ENCODE measurements around the gene VWA5A.

Gene VWA5A

GRCh38 chr11:124172101-124172500 is 56.9 kb downstream of the VWA5A start:
- DNase-seq, result no peak

- no peak for DNase-seq
Observed at GRCh38 chr11:124172599-124172998, 57.3 kb downstream of the VWA5A start.

DNA sequence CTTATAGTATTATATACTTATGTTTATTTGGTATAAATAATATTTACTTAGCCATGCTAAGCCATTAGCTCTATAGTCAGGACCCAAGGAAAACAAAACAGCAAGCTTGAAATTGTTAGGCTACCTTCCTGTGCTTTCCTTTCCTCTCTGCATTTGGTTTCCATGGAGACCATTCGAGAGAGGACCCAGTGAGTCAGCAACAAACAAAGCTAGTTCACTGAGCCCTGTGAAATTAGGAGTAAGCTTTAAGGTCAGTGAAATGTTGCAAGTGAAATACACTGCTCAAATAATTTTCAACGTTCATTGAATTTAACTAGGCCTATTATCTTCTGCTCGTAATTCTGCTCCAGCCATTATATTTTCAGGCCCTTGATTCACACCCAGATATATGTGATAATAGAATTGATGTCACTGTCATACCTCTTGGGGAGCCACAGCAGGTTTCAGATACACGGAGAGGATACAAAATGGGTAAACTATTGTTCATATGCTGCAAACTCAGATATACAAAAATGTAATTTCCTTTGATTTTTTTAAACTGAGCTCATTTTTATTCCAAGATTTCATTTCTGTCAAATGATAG is 58.8 kb downstream of the VWA5A start:
- DNase-seq, result peak; percentile 65

GRCh38 chr11:124176925-124177715 is 61.9 kb downstream of the VWA5A start:
- DNase-seq, result no peak

GRCh38 chr11:124179310-124179709 is 64.1 kb downstream of the VWA5A start:
- no peak for DNase-seq

GRCh38 chr11:124183068-124183467 is 67.8 kb downstream of the VWA5A start, which contains the start of gene OR10D3:
OR10D3 (plus strand) TSS chr11:124183345; CDS start chr11:124185270, 1,925 bp downstream.
- no peak for DNase-seq

GRCh38 chr11:124190298-124191139 is 75.3 kb downstream of the VWA5A start:
- DNase-seq, result no peak

GRCh38 chr11:124193221-124194010 is 78.2 kb downstream of the VWA5A start:
- no peak for DNase-seq

DNA sequence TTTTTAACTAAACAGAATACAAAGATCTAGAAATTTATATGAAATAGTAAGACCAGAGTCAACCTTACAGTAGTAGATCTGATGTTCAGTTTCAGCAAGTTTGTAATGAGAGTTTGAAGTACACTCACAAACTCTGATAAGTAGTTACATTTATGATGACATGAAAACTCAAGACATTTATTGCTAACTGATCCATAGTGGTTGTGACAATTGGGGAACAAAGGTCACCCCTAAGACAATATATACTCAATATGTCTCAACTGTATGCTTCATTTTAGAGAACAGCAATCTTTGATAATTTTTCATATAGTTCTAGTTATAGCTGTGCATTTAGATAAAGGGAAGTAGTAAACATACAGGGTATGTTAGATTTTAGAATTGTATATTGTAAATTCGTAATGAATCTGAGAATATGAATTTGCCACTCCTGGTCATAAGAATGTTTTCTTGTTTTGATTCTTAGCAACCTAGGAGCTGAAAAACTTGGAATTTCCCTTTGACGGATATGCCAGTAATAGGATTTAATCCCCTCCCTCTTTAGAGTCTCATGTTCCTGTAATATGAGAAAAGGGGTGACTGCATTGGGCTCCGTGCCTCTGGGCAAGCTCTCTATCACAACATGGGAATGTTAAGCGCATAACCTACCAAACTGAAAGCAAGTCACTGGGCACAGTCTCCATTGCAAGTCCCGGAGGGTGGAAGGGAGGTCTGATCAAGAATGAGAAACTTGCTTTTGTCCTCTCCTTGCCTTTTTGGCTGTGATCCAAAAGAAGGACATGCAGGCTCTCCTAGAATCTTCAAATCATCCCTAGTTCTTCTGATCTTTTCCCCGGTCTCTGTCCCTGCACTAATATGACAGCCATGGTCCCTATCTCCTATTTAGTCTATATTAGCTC is 79.3 kb downstream of the VWA5A start:
- no peak for DNase-seq

GRCh38 chr11:124195189-124195734 is 80.0 kb downstream of the VWA5A start:
- DNase-seq, result peak; percentile 50

Measured in fibroblast of skin of right quadriceps (primary cell).